GM23338 (cell line): Measurements from ENCODE around the gene CNTNAP2. TPM values are rescaled to one million over a fixed set of nuclear protein-coding genes. Genes with fewer than 3 reads are reported as not detected.

ENCODE experiments used
- ATAC-seq: fragments of 200-7000 bp; cut with Tn5 transposase; 3 replicates; pipeline ENCODE4 v1.9.1; 2020
- DNase-seq: peaks from one replicate; pipeline ENCODE4 v3.0.0-alpha.2; 2015; ENCODE audit warnings: low spot score
- H2AFZ ChIP-seq: fragments of 200-600 bp; sonication (generic); 2 replicates; pipeline ENCODE4 v1.8.0; 2016; ENCODE audit warnings: antibody characterized with exemption, mild to moderate bottlenecking, moderate library complexity
- H3F3A ChIP-seq: fragments of 200-600 bp; sonication (generic); replicated peaks from 2 replicates; pipeline ENCODE4 v1.8.0; 2017; ENCODE audit warnings: antibody characterized with exemption, mixed run types, low read depth
- H3K27ac ChIP-seq: fragments of 200-600 bp; sonication (generic); 2 replicates; pipeline ENCODE4 v1.6.1; 2016; ENCODE audit warnings: low read depth
- H3K27me3 ChIP-seq: fragments of 200-600 bp; sonication (generic); 2 replicates; pipeline ENCODE4 v1.8.0; 2016; ENCODE audit warnings: mild to moderate bottlenecking, mixed run types, moderate library complexity; ENCODE audit not compliant: insufficient read depth
- H3K36me3 ChIP-seq: fragments of 200-600 bp; sonication (generic); 2 replicates; pipeline ENCODE4 v1.8.0; 2016; ENCODE audit warnings: mild to moderate bottlenecking; ENCODE audit not compliant: insufficient read depth
- H3K4me1 ChIP-seq: fragments of 200-600 bp; sonication (generic); 2 replicates; pipeline ENCODE4 v1.8.0; 2016; ENCODE audit warnings: mild to moderate bottlenecking, moderate library complexity; ENCODE audit not compliant: insufficient read depth
- H3K4me2 ChIP-seq: fragments of 200-600 bp; sonication (generic); 2 replicates; pipeline ENCODE4 v1.7.1; 2017; ENCODE audit warnings: mixed run types
- H3K4me3 ChIP-seq: fragments of 200-600 bp; sonication (generic); 2 replicates; pipeline ENCODE4 v1.6.1; 2016; ENCODE audit warnings: mixed run types
- H3K79me2 ChIP-seq: fragments of 200-600 bp; sonication (generic); replicated peaks from 2 replicates; pipeline ENCODE4 v1.8.0; 2017; ENCODE audit warnings: mild to moderate bottlenecking; ENCODE audit not compliant: insufficient read depth
- H3K9me2 ChIP-seq: fragments of 200-600 bp; sonication (generic); 2 replicates; pipeline ENCODE4 v1.8.0; 2017; ENCODE audit not compliant: insufficient read depth
- H4K20me1 ChIP-seq: fragments of 200-600 bp; sonication (generic); replicated peaks from 2 replicates; pipeline ENCODE4 v1.8.0; 2017; ENCODE audit warnings: mild to moderate bottlenecking; ENCODE audit not compliant: insufficient read depth
- H3K27ac Mint-ChIP-seq: 2 replicates; pipeline ENCODE4 v1.8.0; 2020; ENCODE audit warnings: inconsistent platforms, mild to moderate bottlenecking, moderate library complexity, mixed read lengths
- H3K27me3 Mint-ChIP-seq: 3 replicates; pipeline ENCODE4 v1.8.0; 2022; ENCODE audit warnings: low read depth, mild to moderate bottlenecking, moderate library complexity, mixed read lengths, inconsistent platforms; ENCODE audit not compliant: insufficient read depth, poor library complexity
- H3K36me3 Mint-ChIP-seq: 3 replicates; pipeline ENCODE4 v1.8.0; 2021; ENCODE audit warnings: low read depth, mild to moderate bottlenecking, inconsistent platforms, moderate library complexity, mixed read lengths
- H3K4me1 Mint-ChIP-seq: 3 replicates; pipeline ENCODE4 v1.8.0; 2020; ENCODE audit warnings: mild to moderate bottlenecking, inconsistent platforms, mixed read lengths
- H3K4me3 Mint-ChIP-seq: 3 replicates; pipeline ENCODE4 v1.8.0; 2021; ENCODE audit warnings: moderate library complexity, mild to moderate bottlenecking, inconsistent platforms, mixed read lengths
- H3K9me3 Mint-ChIP-seq: 3 replicates; pipeline ENCODE4 v1.8.0; 2020; ENCODE audit warnings: moderate library complexity, mild to moderate bottlenecking, inconsistent platforms, mixed read lengths
- CREB1 ChIP-seq: fragments of 250-450 bp; sonication (Bioruptor Pico); IDR thresholded peaks from 2 replicates; pipeline ENCODE4 v1.5.0; 2020; ENCODE audit warnings: low read depth, mild to moderate bottlenecking, moderate library complexity
- CTCF ChIP-seq, 2 experiments: fragments of 200-600 bp in 1 of 2; sonication (generic) in 1 of 2; conservative IDR thresholded peaks; 2 replicates each; pipeline versions ENCODE4 v1.5.1 to v1.6.1; 2016 to 2017; ENCODE audit warnings: antibody characterized with exemption in 2 of 2, low read depth in 2 of 2, mild to moderate bottlenecking in 2 of 2, moderate library complexity in 1 of 2
- ETS1 ChIP-seq: IDR thresholded peaks from 2 replicates; pipeline ENCODE4 v1.6.1; 2016; ENCODE audit warnings: antibody characterized with exemption
- EZH2 ChIP-seq: fragments of 200-600 bp; sonication (generic); IDR thresholded peaks from one replicate; pipeline ENCODE4 v1.8.0; 2017; ENCODE audit warnings: antibody characterized with exemption, mild to moderate bottlenecking, low read depth; ENCODE audit not compliant: unreplicated experiment
- EZH2phosphoT487 ChIP-seq: fragments of 200-600 bp; sonication (generic); IDR thresholded peaks from one replicate; pipeline ENCODE4 v1.8.1; 2018; ENCODE audit warnings: antibody characterized with exemption; ENCODE audit not compliant: unreplicated experiment
- NANOG ChIP-seq: IDR thresholded peaks from 2 replicates; pipeline ENCODE4 v1.6.1; 2016; ENCODE audit warnings: antibody characterized with exemption, borderline replicate concordance
- STAT1 ChIP-seq: IDR thresholded peaks from one replicate; pipeline ENCODE4 v1.6.1; 2016; ENCODE audit warnings: antibody characterized with exemption; ENCODE audit not compliant: unreplicated experiment
- ZNF114 ChIP-seq: fragments of 250-450 bp; sonication (Bioruptor Pico); IDR thresholded peaks from 2 replicates; pipeline ENCODE4 v1.5.0; 2020; ENCODE audit warnings: mild to moderate bottlenecking, moderate library complexity
- ZNF331 ChIP-seq: fragments of 250-450 bp; sonication (Bioruptor Pico); IDR thresholded peaks from 2 replicates; pipeline ENCODE4 v1.5.0; 2020; ENCODE audit warnings: low read depth, mild to moderate bottlenecking, moderate library complexity
- polyA plus RNA-seq: library from polyadenylated mRNA; unstranded; fragments of >200 nt; fragmentation: Nextera tagmentation; extraction: Ambion mirVana; gene quantifications from 2 replicates; pipeline ENCODE4 v1.2.1, GENCODE V29; 2016
- total RNA-seq: library from RNA; depleted of rRNA; stranded (reverse); fragments of >200 nt; shearing (Covaris generic); gene quantifications from 2 replicates; pipeline ENCODE4 v1.2.3, GENCODE V29; 2014
- TF ChIP-seq, protein P1 (sequence below): IDR thresholded peaks from one replicate; pipeline ENCODE4 v1.6.1; 2018; ENCODE audit warnings: antibody characterized with exemption; ENCODE audit not compliant: unreplicated experiment

The CNTNAP2 gene
- total and polyA plus RNA-seq, 2 experiments from 2014 or later: 38.2 to 61.3 TPM

- Histone ChIP-seq H4K20me1 (no peaks in the 10 kb centered on the region), H3K4me3 (no peak overlapping the region), H3F3A (no peaks in the 10 kb centered on the region), H3K79me2 (no peaks in the 10 kb centered on the region), H3K27me3 (no peaks in the 10 kb centered on the region), H3K4me2 (no peak overlapping the region), H3K36me3 (no peaks in the 10 kb centered on the region), H3K9me2 (no peaks in the 10 kb centered on the region; the same call in 1 of the 2 replicates), H2AFZ (no peak overlapping the region), H3K4me1 (no peaks in the 10 kb centered on the region), H3K27ac (no peak overlapping the region)
- H3K36me3 Mint-ChIP-seq: peaks cover 12% of the 10 kb centered on the region
- H3K9me3 Mint-ChIP-seq: peaks cover 14% of the 10 kb centered on the region
- H3K4me1 Mint-ChIP-seq: 0 out of 3 replicates have a peak, but pooled peaks cover 3% of the 10 kb centered on the region
- no peak for ATAC-seq
- H3K27ac Mint-ChIP-seq: no peak overlapping the region
- TF ChIP-seq ZNF331 (CRISPR knock-in tag): no peak
- no peak for TF ChIP-seq EZH2
- TF ChIP-seq, protein P1, sequence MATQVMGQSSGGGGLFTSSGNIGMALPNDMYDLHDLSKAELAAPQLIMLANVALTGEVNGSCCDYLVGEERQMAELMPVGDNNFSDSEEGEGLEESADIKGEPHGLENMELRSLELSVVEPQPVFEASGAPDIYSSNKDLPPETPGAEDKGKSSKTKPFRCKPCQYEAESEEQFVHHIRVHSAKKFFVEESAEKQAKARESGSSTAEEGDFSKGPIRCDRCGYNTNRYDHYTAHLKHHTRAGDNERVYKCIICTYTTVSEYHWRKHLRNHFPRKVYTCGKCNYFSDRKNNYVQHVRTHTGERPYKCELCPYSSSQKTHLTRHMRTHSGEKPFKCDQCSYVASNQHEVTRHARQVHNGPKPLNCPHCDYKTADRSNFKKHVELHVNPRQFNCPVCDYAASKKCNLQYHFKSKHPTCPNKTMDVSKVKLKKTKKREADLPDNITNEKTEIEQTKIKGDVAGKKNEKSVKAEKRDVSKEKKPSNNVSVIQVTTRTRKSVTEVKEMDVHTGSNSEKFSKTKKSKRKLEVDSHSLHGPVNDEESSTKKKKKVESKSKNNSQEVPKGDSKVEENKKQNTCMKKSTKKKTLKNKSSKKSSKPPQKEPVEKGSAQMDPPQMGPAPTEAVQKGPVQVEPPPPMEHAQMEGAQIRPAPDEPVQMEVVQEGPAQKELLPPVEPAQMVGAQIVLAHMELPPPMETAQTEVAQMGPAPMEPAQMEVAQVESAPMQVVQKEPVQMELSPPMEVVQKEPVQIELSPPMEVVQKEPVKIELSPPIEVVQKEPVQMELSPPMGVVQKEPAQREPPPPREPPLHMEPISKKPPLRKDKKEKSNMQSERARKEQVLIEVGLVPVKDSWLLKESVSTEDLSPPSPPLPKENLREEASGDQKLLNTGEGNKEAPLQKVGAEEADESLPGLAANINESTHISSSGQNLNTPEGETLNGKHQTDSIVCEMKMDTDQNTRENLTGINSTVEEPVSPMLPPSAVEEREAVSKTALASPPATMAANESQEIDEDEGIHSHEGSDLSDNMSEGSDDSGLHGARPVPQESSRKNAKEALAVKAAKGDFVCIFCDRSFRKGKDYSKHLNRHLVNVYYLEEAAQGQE: no peak
- TF ChIP-seq ETS1: no peak
- TF ChIP-seq NANOG: no peak
- TF ChIP-seq ZNF114 (CRISPR knock-in tag): no peak
- no peak overlapping the region for H3K4me3 Mint-ChIP-seq
- DNase-seq: no peak
- H3K27me3 Mint-ChIP-seq: peaks cover 8% of the 10 kb centered on the region
These were observed 2208.6 kb downstream of the CNTNAP2 start for GRCh38 chr7:148325208-148325607.

DNA sequence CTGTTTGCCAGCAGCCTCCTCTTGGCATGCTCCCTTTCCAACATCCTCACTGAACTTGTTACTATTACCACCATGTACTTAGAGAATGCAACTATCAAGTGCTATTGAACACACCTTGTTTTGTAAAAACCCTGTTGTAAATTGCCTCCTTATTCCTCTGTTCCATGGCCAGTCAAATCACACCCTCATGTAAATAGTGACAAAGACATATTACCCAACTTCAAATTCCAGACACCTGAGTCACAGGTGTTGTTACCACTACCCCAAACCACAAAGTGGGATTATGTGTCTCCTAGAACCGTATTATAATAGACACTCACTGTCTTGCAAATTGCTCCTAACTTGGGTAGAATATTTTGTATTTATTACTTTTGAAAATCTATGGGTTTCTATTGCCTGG is 2210.8 kb downstream of the CNTNAP2 start:
- Mint-ChIP-seq H3K27ac (no peak overlapping the region), H3K27me3 (peaks cover 12% of the 10 kb centered on the region), H3K4me1 (peaks cover 3% of the 10 kb centered on the region; the same call in 1 of the 3 replicates), H3K36me3 (peaks cover 28% of the 10 kb centered on the region), H3K9me3 (peaks cover 30% of the 10 kb centered on the region), H3K4me3 (no peak overlapping the region)
- no peak for DNase-seq
- no peaks in the 10 kb centered on the region for H3K79me2 ChIP-seq
- no peaks in the 10 kb centered on the region for H3K4me1 ChIP-seq
- no peaks in the 10 kb centered on the region; the same call in 1 of the 2 replicates for H3K9me2 ChIP-seq
- no peak overlapping the region for H3K4me3 ChIP-seq
- no peak overlapping the region for H2AFZ ChIP-seq
- no peaks in the 10 kb centered on the region for H4K20me1 ChIP-seq
- H3K36me3 ChIP-seq: no peaks in the 10 kb centered on the region
- H3K27me3 ChIP-seq: no peaks in the 10 kb centered on the region
- H3K4me2 ChIP-seq: no peak overlapping the region
- ATAC-seq: no peak
- H3F3A ChIP-seq: no peaks in the 10 kb centered on the region
- no peak overlapping the region for H3K27ac ChIP-seq
- TF ChIP-seq STAT1: no peak
- no peak for TF ChIP-seq EZH2
- TF ChIP-seq CREB1 (CRISPR knock-in tag): no peak
- TF ChIP-seq CTCF (conservative IDR thresholded peaks at IDR 0.05; ENCODE audit: low read depth in 2 of 2): no peak
- no peak for TF ChIP-seq NANOG
- TF ChIP-seq, protein P1: no peak
- no peak for TF ChIP-seq ZNF331 (CRISPR knock-in tag)
- TF ChIP-seq EZH2phosphoT487: no peak
